Activated CD4-positive, alpha-beta T cell treated with anti-CD3 and anti-CD28 coated beads, Interleukin-2, amount 50 U/mL, for 4 hours (primary cell): ENCODE data around the gene SUPT5H.

Experiments
- DNase-seq, 2 experiments: peaks; one replicate each; pipeline ENCODE4 v3.0.0-alpha.2; 2020

The SUPT5H gene

GRCh38 chr19:39498798-39499642, 53.6 kb downstream of the SUPT5H start, which contains the start of gene DLL3:
TSS of gene DLL3 (plus strand) at chr19:39498947. CDS start at chr19:39498975, 28 bp downstream.
- no peak for DNase-seq

DNA sequence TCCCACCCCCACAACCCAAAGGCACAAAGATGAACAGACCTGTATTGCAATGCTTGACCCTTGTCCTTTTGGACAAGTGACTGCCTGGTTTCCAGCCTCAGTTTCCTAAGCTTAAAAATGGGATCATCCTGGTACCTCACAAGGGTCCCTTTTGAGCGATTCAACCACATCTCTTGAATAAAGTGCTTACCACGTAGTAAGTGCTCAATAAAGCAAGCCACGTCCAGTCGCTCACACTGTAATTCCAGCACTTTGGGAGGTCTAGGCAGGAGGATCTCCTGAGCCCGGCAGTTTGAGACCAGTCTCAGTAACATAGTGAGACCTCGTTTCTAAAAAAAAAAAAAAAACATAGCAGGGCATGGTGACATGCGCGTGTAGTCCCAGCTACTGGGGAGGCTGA, 54.5 kb downstream of the SUPT5H start:
- DNase-seq: no peak

- no peak for DNase-seq
Observed at GRCh38 chr19:39500543-39500942, 55.2 kb downstream of the SUPT5H start.

GRCh38 chr19:39501340-39501739, 56.0 kb downstream of the SUPT5H start:
- DNase-seq: no peak

DNA sequence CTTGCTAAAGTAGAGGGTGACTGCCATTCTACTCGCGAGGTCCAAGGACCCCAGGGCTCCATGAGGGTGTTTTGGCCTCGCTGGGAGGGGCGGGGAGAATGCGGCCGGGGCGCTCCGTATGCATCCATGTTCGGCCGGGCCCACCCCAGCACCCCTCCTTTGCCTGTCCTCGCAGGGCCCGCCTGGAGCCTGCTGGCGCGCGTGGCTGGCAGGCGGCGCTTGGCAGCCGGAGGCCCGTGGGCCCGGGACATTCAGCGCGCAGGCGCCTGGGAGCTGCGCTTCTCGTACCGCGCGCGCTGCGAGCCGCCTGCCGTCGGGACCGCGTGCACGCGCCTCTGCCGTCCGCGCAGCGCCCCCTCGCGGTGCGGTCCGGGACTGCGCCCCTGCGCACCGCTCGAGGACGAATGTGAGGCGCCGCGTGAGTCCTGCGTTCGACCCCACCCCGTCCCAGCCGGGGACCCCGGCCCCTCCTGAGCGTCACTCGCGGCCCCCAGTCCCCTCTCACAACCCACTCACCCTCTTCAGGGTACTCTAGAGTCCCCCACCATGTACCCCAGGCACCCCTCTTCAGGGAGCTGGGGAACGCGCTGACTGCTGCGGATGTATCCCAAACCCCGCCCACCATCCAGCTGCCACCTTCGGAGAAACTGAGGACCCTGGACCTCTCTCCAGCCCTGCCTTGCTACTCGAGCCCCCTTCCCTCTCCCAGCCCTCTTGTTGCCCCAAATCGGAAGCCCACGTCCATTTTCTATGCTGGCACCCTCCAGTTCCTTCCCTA, 57.4 kb downstream of the SUPT5H start:
- peak; percentile 62 to 64 for DNase-seq

DNA sequence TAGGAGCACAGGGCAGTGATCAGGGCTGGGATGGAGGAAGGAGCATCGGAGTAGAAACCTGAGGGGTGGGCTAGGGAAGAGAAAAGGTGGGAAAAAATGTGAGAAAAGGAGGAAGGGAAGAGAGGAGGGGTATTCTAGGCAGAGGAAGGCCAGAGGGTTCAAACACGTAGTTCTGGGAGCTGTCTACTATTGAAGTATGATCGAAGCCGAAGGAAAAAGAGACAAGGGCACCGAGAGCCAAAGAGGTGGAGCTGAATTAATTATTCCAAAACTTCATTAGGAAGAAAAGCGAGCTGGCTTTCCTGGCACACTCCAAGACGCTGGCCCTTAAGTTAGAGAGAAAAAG, 61.2 kb downstream of the SUPT5H start:
- no peak for DNase-seq

DNA sequence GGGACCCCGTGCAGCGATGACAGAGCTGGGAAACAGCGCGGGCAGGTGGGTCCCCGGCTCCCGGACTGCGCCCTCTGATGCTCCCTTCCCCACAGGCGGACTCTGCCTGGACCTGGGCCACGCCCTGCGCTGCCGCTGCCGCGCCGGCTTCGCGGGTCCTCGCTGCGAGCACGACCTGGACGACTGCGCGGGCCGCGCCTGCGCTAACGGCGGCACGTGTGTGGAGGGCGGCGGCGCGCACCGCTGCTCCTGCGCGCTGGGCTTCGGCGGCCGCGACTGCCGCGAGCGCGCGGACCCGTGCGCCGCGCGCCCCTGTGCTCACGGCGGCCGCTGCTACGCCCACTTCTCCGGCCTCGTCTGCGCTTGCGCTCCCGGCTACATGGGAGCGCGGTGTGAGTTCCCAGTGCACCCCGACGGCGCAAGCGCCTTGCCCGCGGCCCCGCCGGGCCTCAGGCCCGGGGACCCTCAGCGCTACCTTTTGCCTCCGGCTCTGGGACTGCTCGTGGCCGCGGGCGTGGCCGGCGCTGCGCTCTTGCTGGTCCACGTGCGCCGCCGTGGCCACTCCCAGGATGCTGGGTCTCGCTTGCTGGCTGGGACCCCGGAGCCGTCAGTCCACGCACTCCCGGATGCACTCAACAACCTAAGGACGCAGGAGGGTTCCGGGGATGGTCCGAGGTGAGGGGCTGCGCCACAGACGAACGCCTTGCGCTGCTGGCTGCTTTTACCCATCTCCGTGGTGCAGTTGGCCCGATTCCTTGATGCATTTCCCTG, 61.7 kb downstream of the SUPT5H start:
- DNase-seq: no peak

DNA sequence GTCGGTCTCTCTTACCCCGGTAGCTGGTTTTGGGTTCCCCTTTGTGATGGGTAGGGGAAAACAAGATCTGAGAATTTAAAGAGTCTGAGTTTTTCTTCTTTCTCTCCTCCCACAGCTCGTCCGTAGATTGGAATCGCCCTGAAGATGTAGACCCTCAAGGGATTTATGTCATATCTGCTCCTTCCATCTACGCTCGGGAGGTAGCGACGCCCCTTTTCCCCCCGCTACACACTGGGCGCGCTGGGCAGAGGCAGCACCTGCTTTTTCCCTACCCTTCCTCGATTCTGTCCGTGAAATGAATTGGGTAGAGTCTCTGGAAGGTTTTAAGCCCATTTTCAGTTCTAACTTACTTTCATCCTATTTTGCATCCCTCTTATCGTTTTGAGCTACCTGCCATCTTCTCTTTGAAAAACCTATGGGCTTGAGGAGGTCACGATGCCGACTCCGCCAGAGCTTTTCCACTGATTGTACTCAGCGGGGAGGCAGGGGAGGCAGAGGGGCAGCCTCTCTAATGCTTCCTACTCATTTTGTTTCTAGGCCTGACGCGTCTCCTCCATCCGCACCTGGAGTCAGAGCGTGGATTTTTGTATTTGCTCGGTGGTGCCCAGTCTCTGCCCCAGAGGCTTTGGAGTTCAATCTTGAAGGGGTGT, 62.5 kb downstream of the SUPT5H start:
- no peak for DNase-seq

- no peak for DNase-seq
Observed at GRCh38 chr19:39508629-39509028, 63.2 kb downstream of the SUPT5H start.

DNA sequence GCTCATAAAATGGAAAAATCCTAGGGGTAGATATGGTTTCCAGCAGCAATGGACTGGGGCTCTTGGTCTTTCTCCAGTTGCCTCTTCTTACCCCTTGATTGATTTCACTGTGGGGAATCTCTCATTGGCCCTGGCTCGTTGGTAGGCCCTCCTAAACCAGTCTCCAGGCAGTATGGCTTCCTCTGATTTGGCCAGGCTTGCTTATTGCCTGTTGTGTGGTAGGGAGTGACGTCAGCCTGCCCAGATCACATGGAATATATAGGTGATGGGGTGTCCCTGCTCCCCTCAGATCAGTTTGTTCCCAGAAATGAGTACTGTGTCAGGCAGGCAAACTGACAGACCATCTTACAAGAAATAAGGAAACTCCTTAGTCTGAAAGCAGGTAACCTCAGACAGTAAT, 63.9 kb downstream of the SUPT5H start:
- DNase-seq: no peak

DNA sequence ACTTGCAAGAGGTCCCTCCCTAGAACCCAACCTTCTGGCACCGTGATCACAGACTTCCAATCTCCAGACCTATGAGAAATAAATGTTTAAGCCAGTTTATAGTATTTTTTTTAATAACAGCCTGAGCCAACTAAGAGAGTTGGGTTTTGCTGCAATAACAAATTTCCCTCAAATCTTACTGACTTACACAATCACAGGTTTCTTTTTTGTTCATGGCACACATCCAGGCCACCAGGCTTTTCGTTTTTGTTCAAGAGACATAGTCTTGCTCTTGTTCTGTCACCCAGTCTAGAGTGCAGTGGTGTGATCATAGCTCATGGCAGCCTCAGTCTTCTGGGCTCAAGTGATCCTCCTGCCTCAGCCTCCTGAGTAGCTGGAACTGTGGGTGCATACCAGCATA, 67.6 kb downstream of the SUPT5H start:
- no peak for DNase-seq

DNA sequence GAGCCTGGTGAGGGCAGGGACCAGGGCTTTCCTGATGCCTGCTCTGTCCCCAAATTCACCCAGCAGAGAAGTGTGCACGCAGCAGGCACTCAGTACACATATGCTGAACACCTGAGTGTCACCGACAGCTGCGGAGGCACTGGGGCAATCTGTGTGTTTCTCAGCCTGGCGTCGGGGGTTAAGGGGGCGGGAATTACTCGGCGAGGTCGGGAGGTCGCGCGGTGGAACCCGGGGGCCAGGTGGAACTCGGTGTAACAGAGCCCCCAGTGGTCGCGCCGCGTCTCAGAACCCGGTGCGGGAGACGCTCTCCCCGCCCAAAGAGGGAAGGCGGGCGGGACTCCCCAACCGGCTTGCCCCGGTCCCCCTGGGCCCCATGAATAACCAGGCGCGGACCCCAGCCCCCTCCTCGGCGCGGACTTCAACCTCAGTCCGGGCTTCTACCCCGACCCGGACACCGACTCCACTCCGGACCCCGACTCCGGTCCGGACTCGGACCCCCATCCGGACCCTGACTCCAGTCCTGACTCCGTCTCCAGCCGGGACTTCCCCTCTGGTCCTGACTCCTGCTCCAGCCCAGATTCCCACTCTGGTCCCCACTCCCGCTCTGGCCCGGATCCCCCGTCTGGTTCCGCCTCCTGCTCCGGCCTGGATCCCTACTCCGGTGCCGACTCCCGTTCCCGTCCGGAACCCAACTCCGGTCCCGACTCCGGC, 69.6 kb downstream of the SUPT5H start, which contains the start of gene SELENOV:
SELENOV (plus strand) TSS at position 300 of the 711 bp plus-strand sequence; CDS start at position 374, 74 bp downstream.
- no peak for DNase-seq

- no peak for DNase-seq
Observed at GRCh38 chr19:39515551-39516191, 70.3 kb downstream of the SUPT5H start.

GRCh38 chr19:39516270-39516669, 70.9 kb downstream of the SUPT5H start:
- DNase-seq: no peak

DNA sequence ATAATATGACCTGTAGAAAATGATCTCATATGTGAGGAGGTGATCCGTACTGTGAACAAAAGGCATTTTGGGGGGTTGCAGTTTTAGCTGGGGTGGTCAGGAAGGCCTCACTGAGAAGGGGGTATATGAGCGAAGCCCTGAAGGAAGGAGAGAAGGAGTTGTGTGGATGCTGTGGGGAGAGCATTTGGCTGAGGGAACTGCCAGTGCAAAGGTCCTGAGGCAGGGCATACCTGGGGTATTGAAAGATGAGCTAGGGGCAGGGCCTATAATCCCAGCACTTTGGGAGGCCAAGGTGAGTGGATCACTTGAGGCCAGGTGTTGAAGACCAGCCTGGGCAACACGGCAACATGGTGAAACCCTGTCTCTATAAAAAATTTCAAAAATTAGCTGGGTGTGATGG, 72.0 kb downstream of the SUPT5H start:
- no peak for DNase-seq

DNA sequence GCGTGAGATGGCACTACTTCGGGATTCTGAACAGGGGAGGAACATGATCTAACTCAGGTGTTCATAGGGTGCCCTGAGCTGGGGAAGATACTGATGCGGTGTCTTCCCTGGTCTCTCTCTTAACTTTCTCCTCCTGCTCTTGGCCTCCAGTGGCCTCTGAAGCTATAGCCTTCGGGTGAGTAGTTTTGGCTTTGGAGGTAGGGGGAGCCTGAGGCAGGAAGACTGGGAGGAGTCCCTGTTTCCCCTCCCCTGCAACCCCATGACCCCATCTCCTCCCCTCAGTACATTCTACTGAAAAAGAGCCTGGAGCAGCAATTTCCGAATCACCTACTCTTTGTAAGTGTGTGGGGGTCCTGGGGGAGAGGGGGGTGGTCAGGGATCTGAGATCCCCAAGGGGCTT, 73.1 kb downstream of the SUPT5H start:
- no peak for DNase-seq

- DNase-seq: no peak
Observed at GRCh38 chr19:39518975-39519374, 73.6 kb downstream of the SUPT5H start.

GRCh38 chr19:39520541-39521484, 75.4 kb downstream of the SUPT5H start:
- no peak for DNase-seq

DNA sequence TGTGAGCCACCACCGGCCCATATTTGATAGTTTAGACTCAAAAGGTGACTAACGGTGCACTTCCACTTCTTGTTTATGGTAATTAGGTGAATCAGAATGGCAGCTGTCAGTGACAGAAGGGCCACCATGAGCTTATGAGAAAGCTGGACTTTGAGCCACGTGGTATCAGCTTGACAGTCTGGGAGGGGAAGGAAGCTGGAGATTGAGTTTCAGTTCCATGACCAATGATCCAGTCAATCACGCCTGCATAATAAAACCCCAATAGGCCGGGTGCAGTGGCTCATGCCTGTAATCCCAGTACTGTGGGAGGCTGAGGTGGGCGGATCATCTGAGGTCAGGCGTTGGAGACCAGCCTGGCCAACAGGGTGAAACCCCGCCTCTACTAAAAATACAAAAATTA, 79.1 kb downstream of the SUPT5H start:
- DNase-seq: no peak

DNA sequence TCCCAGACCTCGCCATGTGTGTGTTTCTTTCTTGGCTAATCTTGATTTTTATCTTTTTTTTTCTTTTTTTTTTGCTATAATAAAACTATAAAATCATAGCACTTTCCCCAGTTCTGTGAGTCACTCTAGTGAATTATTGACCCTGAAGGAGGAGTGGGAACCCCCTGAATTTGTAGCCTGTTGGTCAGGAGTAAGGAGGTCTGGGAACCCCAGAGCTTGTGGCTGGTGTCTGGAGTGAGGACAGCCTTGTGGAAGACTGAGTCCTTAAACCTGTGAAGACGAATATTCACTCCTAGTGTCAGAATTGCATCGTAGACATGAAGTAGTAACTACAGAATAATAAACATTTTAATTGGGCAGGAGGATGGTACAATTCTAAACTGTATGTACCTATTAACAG, 79.8 kb downstream of the SUPT5H start:
- no peak for DNase-seq
